SU-DHL-6 (cell line): ENCODE data around the gene CLTCL1.

Source experiments
- H2AFZ ChIP-seq: fragments of 200-600 bp; sonication (generic); 2 replicates; pipeline ENCODE4 v1.6.1; 2014; ENCODE audit warnings: low read depth, mild to moderate bottlenecking, moderate library complexity, mixed read lengths, antibody characterized with exemption, low read length; ENCODE audit not compliant: severe bottlenecking
- H3F3A ChIP-seq: fragments of 200-600 bp; shearing (Covaris generic); 2 replicates; pipeline ENCODE4 v1.6.0; 2016; ENCODE audit warnings: antibody characterized with exemption, mild to moderate bottlenecking; ENCODE audit not compliant: insufficient read depth
- H3K27ac ChIP-seq: fragments of 200-600 bp; sonication (generic); 2 replicates; pipeline ENCODE4 v1.5.1; 2016; ENCODE audit warnings: low read depth, mild to moderate bottlenecking, low read length, moderate library complexity, mixed read lengths
- H3K27me3 ChIP-seq: fragments of 200-600 bp; sonication (generic), shearing (Covaris generic); 2 replicates; pipeline ENCODE4 v1.6.0; 2014; ENCODE audit warnings: mild to moderate bottlenecking, low read length
- H3K36me3 ChIP-seq: fragments of 200-600 bp; sonication (generic); 2 replicates; pipeline ENCODE4 v1.6.1; 2014; ENCODE audit warnings: mild to moderate bottlenecking, low read length, mixed read lengths
- H3K4me2 ChIP-seq: fragments of 300-600, 200-600 bp; shearing (Covaris generic), sonication (generic); 2 replicates; pipeline ENCODE4 v1.6.0; 2014; ENCODE audit warnings: low read length, low read depth, mild to moderate bottlenecking; ENCODE audit not compliant: poor library complexity, severe bottlenecking
- H3K4me3 ChIP-seq: fragments of 200-600 bp; sonication (generic); 2 replicates; pipeline ENCODE4 v1.5.1; 2014; ENCODE audit warnings: antibody characterized with exemption, low read length, mild to moderate bottlenecking, mixed read lengths; ENCODE audit not compliant: insufficient read depth, poor library complexity, severe bottlenecking
- H3K79me2 ChIP-seq: fragments of 200-600 bp; sonication (generic); 2 replicates; pipeline ENCODE4 v1.6.1; 2014; ENCODE audit warnings: mild to moderate bottlenecking, low read length, moderate library complexity; ENCODE audit not compliant: insufficient read depth
- H3K9ac ChIP-seq: fragments of 200-600 bp; sonication (generic); 2 replicates; pipeline ENCODE4 v1.7.0; 2014; ENCODE audit warnings: mild to moderate bottlenecking, low read length
- H3K9me2 ChIP-seq: fragments of 200-600 bp; sonication (generic); replicated peaks from 2 replicates; pipeline ENCODE4 v1.6.1; 2014; ENCODE audit warnings: low read length; ENCODE audit not compliant: insufficient read depth
- H3K9me3 ChIP-seq: fragments of 200-600 bp; sonication (generic); 2 replicates; pipeline ENCODE4 v1.6.1; 2014; ENCODE audit warnings: low read length, mixed read lengths; ENCODE audit not compliant: insufficient read depth
- H4K20me1 ChIP-seq: fragments of 200-600 bp; sonication (generic); 2 replicates; pipeline ENCODE4 v1.6.1; 2014; ENCODE audit warnings: low read depth, mild to moderate bottlenecking, antibody characterized with exemption, low read length, moderate library complexity, mixed read lengths
- CTCF ChIP-seq: fragments of 200-600 bp; sonication (generic); IDR thresholded peaks from one replicate; pipeline ENCODE4 v1.5.1; 2017; ENCODE audit warnings: antibody characterized with exemption, mild to moderate bottlenecking, low read length, moderate library complexity; ENCODE audit not compliant: insufficient read depth, poor library complexity, severe bottlenecking
- EZH2phosphoT487 ChIP-seq: fragments of 200-600 bp; sonication (generic), shearing (Covaris generic); conservative IDR thresholded peaks from 2 replicates; pipeline ENCODE4 v1.6.1; 2018; ENCODE audit warnings: mild to moderate bottlenecking, antibody characterized with exemption, low read length, moderate library complexity, mixed read lengths

CLTCL1 gene

GRCh38 chr22:19146215-19146968 is 145.1 kb downstream of the CLTCL1 start:
- H3K36me3 ChIP-seq: no peaks in the 10 kb centered on the region
- H3K4me2 ChIP-seq: no peak overlapping the region
- no peak overlapping the region for H3K9ac ChIP-seq
- no peaks in the 10 kb centered on the region for H3K9me3 ChIP-seq
- no peaks in the 10 kb centered on the region for H3F3A ChIP-seq
- H3K27ac ChIP-seq: no peak overlapping the region
- no peaks in the 10 kb centered on the region for H4K20me1 ChIP-seq
- no peak overlapping the region for H3K4me3 ChIP-seq
- TF ChIP-seq CTCF (no peak), EZH2phosphoT487 (no peak)
- H2AFZ ChIP-seq: no peak overlapping the region
- no peaks in the 10 kb centered on the region for H3K27me3 ChIP-seq
- H3K9me2 ChIP-seq: no peaks in the 10 kb centered on the region
- H3K79me2 ChIP-seq: peaks cover 13% of the 10 kb centered on the region

GRCh38 chr22:19143967-19144400 is 147.5 kb downstream of the CLTCL1 start:
- H3K9ac ChIP-seq: peak overlapping the region; percentile 87
- no peaks in the 10 kb centered on the region for H3K9me3 ChIP-seq
- H3F3A ChIP-seq: no peaks in the 10 kb centered on the region
- H3K27ac ChIP-seq: no peak overlapping the region
- H3K4me2 ChIP-seq: peak overlapping the region; percentile 72
- H4K20me1 ChIP-seq: no peaks in the 10 kb centered on the region
- H3K4me3 ChIP-seq: peak overlapping the region; percentile 92
- H3K27me3 ChIP-seq: no peaks in the 10 kb centered on the region
- no peaks in the 10 kb centered on the region for H3K9me2 ChIP-seq
- H3K36me3 ChIP-seq: no peaks in the 10 kb centered on the region
- H3K79me2 ChIP-seq: peaks cover 13% of the 10 kb centered on the region
- H2AFZ ChIP-seq: no peak overlapping the region
- TF ChIP-seq EZH2phosphoT487: no peak
- TF ChIP-seq CTCF: no peak

- Histone ChIP-seq H3K79me2 (peaks cover 13% of the 10 kb centered on the region), H2AFZ (no peak overlapping the region), H3F3A (no peaks in the 10 kb centered on the region), H3K4me2 (no peak overlapping the region), H3K27me3 (no peaks in the 10 kb centered on the region), H4K20me1 (no peaks in the 10 kb centered on the region), H3K9me2 (no peaks in the 10 kb centered on the region), H3K36me3 (no peaks in the 10 kb centered on the region), H3K9ac (0 out of 2 replicates have a peak overlapping the region, but pooled peaks have one; percentile 87), H3K4me3 (no peak overlapping the region), H3K9me3 (no peaks in the 10 kb centered on the region), H3K27ac (no peak overlapping the region)
- no peak for TF ChIP-seq CTCF
- TF ChIP-seq EZH2phosphoT487: no peak
Measured at GRCh38 chr22:19143212-19143611, 148.3 kb downstream of the CLTCL1 start.
